ENCODE measurements around the gene MOSMO. TPM values are rescaled to one million over a fixed set of nuclear protein-coding genes. Genes with fewer than 3 reads are reported as not detected.
"Not testable (repeated sequence)": the region's sequence is repeated elsewhere in the genome, so short reads cannot be mapped to it uniquely, and the experiment has no call there.

MOSMO gene
- total RNA-seq, 1 experiment from 2014 or later: 10.9 TPM

DNA sequence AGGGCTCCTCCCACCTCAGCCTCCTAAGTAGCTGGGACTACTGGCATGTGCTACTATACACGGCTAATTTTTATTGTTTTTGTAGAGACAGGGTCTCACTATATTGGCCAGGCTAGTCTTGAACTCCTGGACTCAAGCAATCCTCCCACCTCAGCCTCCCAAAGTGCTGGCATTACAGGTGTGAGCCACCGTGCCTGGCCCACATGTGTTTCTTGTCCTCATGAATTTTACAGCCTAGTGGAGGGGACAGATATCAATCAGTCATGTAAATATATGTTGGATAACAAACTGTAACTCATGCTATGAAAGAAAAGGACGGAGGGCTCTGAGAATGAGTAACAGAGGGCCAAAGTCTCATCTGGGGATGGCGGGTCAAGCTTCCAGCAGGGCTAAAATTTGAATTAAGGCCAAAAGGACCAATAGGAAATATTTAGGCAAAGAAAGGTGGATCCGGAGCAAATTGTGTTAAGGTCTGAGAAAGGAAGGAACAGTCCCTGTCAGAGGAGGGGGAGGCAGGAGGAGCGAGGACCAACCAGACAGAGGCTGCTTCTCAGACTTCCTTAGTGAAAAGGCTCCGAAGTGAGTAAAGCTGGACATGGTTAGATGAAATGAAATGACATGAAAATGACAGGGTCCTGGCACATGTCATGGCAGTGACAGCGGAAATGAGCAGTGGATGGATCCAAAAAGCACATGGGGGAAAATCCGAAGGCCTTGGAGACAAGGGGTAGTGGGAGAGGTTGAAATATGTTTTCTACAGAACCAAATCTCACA, 10.8 kb upstream of the MOSMO start:
- H3K4me3 Mint-ChIP-seq (ENCODE audit: unreplicated experiment): no peak overlapping the region
- H3K9me3 Mint-ChIP-seq (ENCODE audit: unreplicated experiment): no peaks in the 10 kb centered on the region
- H3K4me3 ChIP-seq (ENCODE audit: low read depth, low read length): no peak overlapping the region
- BruUV-seq (replicated peaks): no TSS peak
- no peaks in the 10 kb centered on the region for H3K36me3 ChIP-seq (ENCODE audit: control insufficient read depth, insufficient read depth, low read length)
- H3K27me3 Mint-ChIP-seq (ENCODE audit: insufficient read depth, unreplicated experiment): no peaks in the 10 kb centered on the region
- peaks cover 17% of the 10 kb centered on the region for H3K4me1 ChIP-seq
- peaks cover 16% of the 10 kb centered on the region for H3K4me1 Mint-ChIP-seq (ENCODE audit: low read depth, unreplicated experiment)
- no peaks in the 10 kb centered on the region for H3K9me3 ChIP-seq
- CTCF ChIA-PET: interaction anchor here (1.2 to 5.6 kb wide), 3 partner anchors 11 to 102 kb away, joined by 4 to 53 read pairs (median 6); partner anchors contain the start of gene MOSMO
- no peaks in the 10 kb centered on the region for H3K27me3 ChIP-seq (replicated peaks; ENCODE audit: control insufficient read depth, insufficient read depth, low read length)
- POLR2A ChIA-PET: no interaction called here
- intact Hi-C loops (cut with micrococcal nuclease; ENCODE audit: unreplicated experiment): loop anchor here (5.0 kb wide), 1 partner anchor 175 kb away; no protein-coding TSS in a partner anchor
- no peaks in the 10 kb centered on the region for H3K36me3 Mint-ChIP-seq (ENCODE audit: insufficient read depth, unreplicated experiment)
- no peak overlapping the region for H3K27ac Mint-ChIP-seq (ENCODE audit: unreplicated experiment)
- no peak for DNase-seq
- TF ChIP-seq, protein P1, sequence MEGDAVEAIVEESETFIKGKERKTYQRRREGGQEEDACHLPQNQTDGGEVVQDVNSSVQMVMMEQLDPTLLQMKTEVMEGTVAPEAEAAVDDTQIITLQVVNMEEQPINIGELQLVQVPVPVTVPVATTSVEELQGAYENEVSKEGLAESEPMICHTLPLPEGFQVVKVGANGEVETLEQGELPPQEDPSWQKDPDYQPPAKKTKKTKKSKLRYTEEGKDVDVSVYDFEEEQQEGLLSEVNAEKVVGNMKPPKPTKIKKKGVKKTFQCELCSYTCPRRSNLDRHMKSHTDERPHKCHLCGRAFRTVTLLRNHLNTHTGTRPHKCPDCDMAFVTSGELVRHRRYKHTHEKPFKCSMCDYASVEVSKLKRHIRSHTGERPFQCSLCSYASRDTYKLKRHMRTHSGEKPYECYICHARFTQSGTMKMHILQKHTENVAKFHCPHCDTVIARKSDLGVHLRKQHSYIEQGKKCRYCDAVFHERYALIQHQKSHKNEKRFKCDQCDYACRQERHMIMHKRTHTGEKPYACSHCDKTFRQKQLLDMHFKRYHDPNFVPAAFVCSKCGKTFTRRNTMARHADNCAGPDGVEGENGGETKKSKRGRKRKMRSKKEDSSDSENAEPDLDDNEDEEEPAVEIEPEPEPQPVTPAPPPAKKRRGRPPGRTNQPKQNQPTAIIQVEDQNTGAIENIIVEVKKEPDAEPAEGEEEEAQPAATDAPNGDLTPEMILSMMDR (IDR thresholded peaks at IDR 0.05; ENCODE audit: insufficient read depth in 1 of 2, low read depth in 1 of 2, low read length in 1 of 2, severe bottlenecking in 1 of 2, unreplicated experiment in 1 of 2): no peak

DNA sequence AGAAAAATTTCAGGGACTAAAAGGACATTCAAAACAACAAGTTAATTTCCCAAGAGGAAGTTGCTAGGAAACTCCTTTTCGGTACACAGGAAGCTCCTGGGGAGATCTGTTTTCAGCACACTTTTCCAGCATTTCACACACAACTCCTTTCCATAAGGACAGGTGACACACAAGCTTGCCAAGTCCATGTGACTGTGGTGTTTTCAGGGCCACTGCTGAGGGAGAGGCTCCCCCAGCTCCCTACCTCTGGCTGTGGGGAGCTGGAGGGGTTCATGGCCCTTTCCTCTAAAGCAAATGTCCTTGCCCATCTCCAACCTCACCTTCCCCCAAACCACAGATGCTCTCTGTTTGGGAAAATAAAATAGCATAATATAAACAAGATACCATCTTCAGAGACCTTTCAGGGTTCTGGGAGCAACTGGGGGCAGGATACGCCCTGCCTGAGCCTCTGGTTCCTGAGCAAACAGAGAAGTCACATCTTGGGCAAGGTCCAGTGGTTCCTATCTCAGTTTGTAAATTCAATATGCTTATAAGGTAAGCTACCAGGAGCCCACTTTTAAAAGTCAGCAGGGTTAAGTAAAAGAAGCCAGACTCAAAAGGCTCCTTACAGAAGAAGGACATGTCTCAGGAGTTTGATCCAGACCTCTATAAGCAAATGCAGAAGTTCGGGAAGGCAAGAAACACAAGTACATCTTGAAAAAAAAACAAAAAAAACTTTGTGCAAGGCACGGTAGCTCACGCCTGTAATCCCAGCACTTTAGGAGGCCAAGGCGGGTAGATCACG, 10.0 kb upstream of the MOSMO start:
- ChIA-PET POLR2A (no interaction called here), CTCF (interaction anchor here (0.6 to 5.6 kb wide), 6 partner anchors 10 to 675 kb away, joined by 4 to 53 read pairs (median 6); partner anchors contain the start of gene MOSMO)
- Mint-ChIP-seq H3K27me3 (ENCODE audit: insufficient read depth, unreplicated experiment) (no peaks in the 10 kb centered on the region), H3K36me3 (ENCODE audit: insufficient read depth, unreplicated experiment) (no peaks in the 10 kb centered on the region), H3K9me3 (ENCODE audit: unreplicated experiment) (no peaks in the 10 kb centered on the region), H3K4me3 (ENCODE audit: unreplicated experiment) (peak overlapping the region; percentile 44), H3K27ac (ENCODE audit: unreplicated experiment) (no peak overlapping the region), H3K4me1 (ENCODE audit: low read depth, unreplicated experiment) (peaks cover 16% of the 10 kb centered on the region)
- intact Hi-C loops (cut with micrococcal nuclease; ENCODE audit: unreplicated experiment): loop anchor here (5.0 kb wide), 1 partner anchor 174 kb away; no protein-coding TSS in a partner anchor
- no peaks in the 10 kb centered on the region for H3K36me3 ChIP-seq (ENCODE audit: control insufficient read depth, insufficient read depth, low read length)
- no peaks in the 10 kb centered on the region for H3K9me3 ChIP-seq
- TF ChIP-seq, protein P1 (IDR thresholded peaks at IDR 0.05; ENCODE audit: insufficient read depth in 1 of 2, low read depth in 1 of 2, low read length in 1 of 2, severe bottlenecking in 1 of 2, unreplicated experiment in 1 of 2): no peak
- no peaks in the 10 kb centered on the region for H3K27me3 ChIP-seq (replicated peaks; ENCODE audit: control insufficient read depth, insufficient read depth, low read length)
- H3K4me3 ChIP-seq (ENCODE audit: low read depth, low read length): no peak overlapping the region
- peaks cover 17% of the 10 kb centered on the region for H3K4me1 ChIP-seq
- no peak for DNase-seq
- no TSS peak for BruUV-seq (replicated peaks)

DNA sequence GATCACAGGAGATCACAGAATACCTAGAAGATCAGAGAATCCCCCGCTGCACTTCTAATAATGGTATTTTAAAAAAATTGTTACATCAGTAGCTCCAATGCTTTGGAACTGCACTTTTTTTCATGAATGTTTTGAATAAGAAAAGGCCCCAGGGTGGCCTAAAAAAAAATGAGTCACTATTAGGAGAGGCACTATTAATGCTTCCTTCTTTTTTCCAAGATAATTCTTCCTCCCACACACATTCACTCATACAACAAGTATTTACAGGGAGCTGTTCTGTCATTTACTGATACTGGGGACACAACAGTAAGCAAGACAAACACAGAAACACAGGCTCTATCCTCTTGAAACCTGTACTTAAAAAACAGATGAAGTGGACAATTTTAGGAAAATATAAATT, 6.3 kb upstream of the MOSMO start:
- Mint-ChIP-seq H3K4me1 (ENCODE audit: low read depth, unreplicated experiment) (peaks cover 19% of the 10 kb centered on the region), H3K27me3 (ENCODE audit: insufficient read depth, unreplicated experiment) (no peaks in the 10 kb centered on the region), H3K4me3 (ENCODE audit: unreplicated experiment) (peak overlapping the region; percentile 20), H3K9me3 (ENCODE audit: unreplicated experiment) (no peaks in the 10 kb centered on the region), H3K36me3 (ENCODE audit: insufficient read depth, unreplicated experiment) (no peaks in the 10 kb centered on the region), H3K27ac (ENCODE audit: unreplicated experiment) (no peak overlapping the region)
- H3K9me3 ChIP-seq: no peaks in the 10 kb centered on the region
- no peaks in the 10 kb centered on the region for H3K27me3 ChIP-seq (replicated peaks; ENCODE audit: control insufficient read depth, insufficient read depth, low read length)
- H3K4me3 ChIP-seq (ENCODE audit: low read depth, low read length): no peak overlapping the region
- ChIA-PET POLR2A (interaction anchor here (0.7 kb wide), 1 partner anchor 76 kb away, joined by 3 read pairs; no protein-coding TSS in a partner anchor), CTCF (interaction anchor here (5.6 kb wide), 1 partner anchor 76 kb away, joined by 53 read pairs; no protein-coding TSS in a partner anchor)
- intact Hi-C loops (cut with micrococcal nuclease; ENCODE audit: unreplicated experiment): loop anchor here (1.0 to 5.0 kb wide), 4 partner anchors 76 to 296 kb away; partner anchors contain the start of gene POLR3E
- DNase-seq: no peak
- H3K4me1 ChIP-seq: peaks cover 17% of the 10 kb centered on the region
- BruUV-seq (replicated peaks): no TSS peak
- TF ChIP-seq, protein P1 (IDR thresholded peaks at IDR 0.05; ENCODE audit: insufficient read depth in 1 of 2, low read depth in 1 of 2, low read length in 1 of 2, severe bottlenecking in 1 of 2, unreplicated experiment in 1 of 2): no peak
- no peaks in the 10 kb centered on the region for H3K36me3 ChIP-seq (ENCODE audit: control insufficient read depth, insufficient read depth, low read length)

DNA sequence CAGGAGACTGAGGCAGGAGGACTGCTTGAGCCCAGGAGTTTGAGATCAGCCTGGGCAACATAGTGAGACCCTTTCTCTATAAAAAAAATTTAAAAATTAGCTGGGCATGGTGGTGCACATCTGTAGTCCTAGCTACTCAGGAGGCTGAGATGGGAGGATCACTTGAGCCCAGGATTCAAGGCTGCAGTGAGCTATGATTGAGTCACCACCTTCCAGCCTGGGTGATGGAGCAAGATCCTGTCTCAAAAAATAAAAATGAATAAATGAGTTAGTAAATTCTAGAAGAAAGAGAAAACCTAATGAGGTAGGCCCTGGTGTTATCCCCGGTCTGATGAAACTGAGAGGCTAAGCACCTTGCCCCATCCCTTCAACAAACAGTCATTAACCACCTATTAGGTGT, 5.9 kb upstream of the MOSMO start:
- H3K27me3 ChIP-seq (replicated peaks; ENCODE audit: control insufficient read depth, insufficient read depth, low read length); H3K27ac Mint-ChIP-seq (ENCODE audit: unreplicated experiment); DNase-seq; H3K27me3 Mint-ChIP-seq (ENCODE audit: insufficient read depth, unreplicated experiment); H3K36me3 Mint-ChIP-seq (ENCODE audit: insufficient read depth, unreplicated experiment); H3K9me3 Mint-ChIP-seq (ENCODE audit: unreplicated experiment); H3K36me3 ChIP-seq (ENCODE audit: control insufficient read depth, insufficient read depth, low read length); H3K9me3 ChIP-seq; H3K4me3 Mint-ChIP-seq (ENCODE audit: unreplicated experiment); BruUV-seq (replicated peaks); H3K4me3 ChIP-seq (ENCODE audit: low read depth, low read length): not testable (repeated sequence)
- intact Hi-C loops (cut with micrococcal nuclease; ENCODE audit: unreplicated experiment): loop anchor here (5.0 kb wide), 1 partner anchor 295 kb away; the partner anchor contains the start of gene POLR3E
- peaks cover 17% of the 10 kb centered on the region for H3K4me1 ChIP-seq
- POLR2A ChIA-PET: interaction anchor here (0.7 kb wide), 1 partner anchor 76 kb away, joined by 3 read pairs; no protein-coding TSS in a partner anchor
- CTCF ChIA-PET: interaction anchor here (5.6 kb wide), 1 partner anchor 75 kb away, joined by 53 read pairs; no protein-coding TSS in a partner anchor
- H3K4me1 Mint-ChIP-seq (ENCODE audit: low read depth, unreplicated experiment): peaks cover 21% of the 10 kb centered on the region

Measured in Caco-2 (cell line).